H1 (cell line): Measurements from ENCODE around the gene RIF1. TPM values are rescaled to one million over a fixed set of nuclear protein-coding genes. Genes with fewer than 3 reads are reported as not detected.

Source experiments
- CTCF ChIA-PET: fragments of 300-600 bp; sonication (Branson Sonifier 250); formaldehyde crosslinking; loops from one replicate; lab custom pipeline; 2021; ENCODE audit not compliant: partially characterized antibody; lab: Charles Lee
- POLR2A ChIA-PET: fragments of 300-600 bp; sonication (Branson Sonifier 250); formaldehyde crosslinking; loops from one replicate; lab custom pipeline; 2021; ENCODE audit warnings: inconsistent platforms; ENCODE audit not compliant: partially characterized antibody; lab: Charles Lee
- DNase-seq, 2 experiments: peaks; one replicate each; pipeline versions ENCODE4 v3.0.0 to v3.0.0-alpha.2; 2010 to 2022; ENCODE audit warnings: low spot score in 2 of 2, low read depth in 1 of 2, mixed read lengths in 1 of 2
- FAIRE-seq: peaks from 2 replicates; lab custom pipeline; 2011; peaks lifted over from hg19 to GRCh38; lab: Jason Lieb, UNC
- H2AFZ ChIP-seq: 2 replicates; pipeline ENCODE4 v1.8.1; 2012; ENCODE audit warnings: low read length, inconsistent platforms
- H2AK5ac ChIP-seq: 2 replicates; pipeline ENCODE4 v1.6.1; 2013; ENCODE audit warnings: low read depth, low read length
- H2BK120ac ChIP-seq: replicated peaks from 2 replicates; pipeline ENCODE3; 2013; ENCODE audit warnings: low read depth, low read length, inconsistent platforms
- H2BK12ac ChIP-seq: 2 replicates; pipeline ENCODE4 v1.6.1; 2013; ENCODE audit warnings: low read depth, low read length
- H2BK15ac ChIP-seq: 2 replicates; pipeline ENCODE4 v1.6.1; 2013; ENCODE audit warnings: low read length
- H2BK20ac ChIP-seq: 2 replicates; pipeline ENCODE4 v1.6.1; 2013; ENCODE audit warnings: low read length
- H2BK5ac ChIP-seq: 2 replicates; pipeline ENCODE4 v1.6.1; 2013; ENCODE audit warnings: low read depth, low read length
- H3K14ac ChIP-seq: 2 replicates; pipeline ENCODE4 v1.6.1; 2013; ENCODE audit warnings: inconsistent platforms; ENCODE audit not compliant: insufficient read length
- H3K18ac ChIP-seq: 2 replicates; pipeline ENCODE4 v1.6.1; 2013; ENCODE audit warnings: low read length; ENCODE audit errors: extremely low read depth
- H3K23ac ChIP-seq: 2 replicates; pipeline ENCODE4 v1.6.1; 2013; ENCODE audit warnings: inconsistent platforms; ENCODE audit not compliant: insufficient read length
- H3K23me2 ChIP-seq: 2 replicates; pipeline ENCODE4 v1.6.1; 2013; ENCODE audit warnings: low read depth, low read length
- H3K27ac ChIP-seq: 2 replicates; pipeline ENCODE4 v1.6.1; 2011; ENCODE audit warnings: low read depth, low read length, inconsistent platforms
- H3K27me3 ChIP-seq, 4 experiments: replicated peaks in 1 of 4; 1 replicate in 1 of 4; 2 replicates in 3 of 4; pipeline versions ENCODE4 v1.6.1 to v1.8.1; 2011 to 2013; ENCODE audit warnings: low read length in 3 of 4, mild to moderate bottlenecking in 3 of 4, inconsistent platforms in 2 of 4, mixed read lengths in 2 of 4, moderate library complexity in 1 of 4; ENCODE audit not compliant: control insufficient read depth in 3 of 4, insufficient read depth in 3 of 4; ENCODE audit errors: extremely low read depth in 1 of 4
- H3K36me3 ChIP-seq, 4 experiments: 2 replicates each; pipeline versions ENCODE4 v1.6.1 to v1.8.1; 2011 to 2013; ENCODE audit warnings: mild to moderate bottlenecking in 4 of 4, low read length in 3 of 4, moderate library complexity in 2 of 4, control low read depth in 1 of 4, inconsistent platforms in 1 of 4; ENCODE audit not compliant: insufficient read depth in 4 of 4, control insufficient read depth in 2 of 4
- H3K4ac ChIP-seq: replicated peaks from 2 replicates; pipeline ENCODE3; 2013; ENCODE audit warnings: low read length, low read depth, mixed read lengths, inconsistent platforms; ENCODE audit not compliant: insufficient read length
- H3K4me1 ChIP-seq, 4 experiments: replicated peaks in 1 of 4; 1 replicate in 1 of 4; 2 replicates in 3 of 4; pipeline versions ENCODE4 v1.6.1 to v1.8.1; 2011 to 2013; ENCODE audit warnings: low read length in 3 of 4, inconsistent platforms in 2 of 4, mixed read lengths in 1 of 4; ENCODE audit not compliant: insufficient read depth in 4 of 4, control insufficient read depth in 3 of 4
- H3K4me2 ChIP-seq, 2 experiments: 2 replicates each; pipeline versions ENCODE4 v1.6.1 to v1.8.1; 2011 to 2013; ENCODE audit warnings: low read depth in 2 of 2, low read length in 2 of 2, control low read depth in 1 of 2, inconsistent platforms in 1 of 2, mild to moderate bottlenecking in 1 of 2; ENCODE audit not compliant: insufficient read depth in 1 of 2
- H3K4me3 ChIP-seq, 4 experiments: fragments of 200-600, 300-600 bp in 1 of 4; sonication (generic), shearing (Covaris generic), sonication (Bioruptor Twin) in 1 of 4; 2 replicates each; pipeline versions ENCODE4 v1.5.1 to v1.8.1; 2011 to 2016; ENCODE audit warnings: low read length in 4 of 4, low read depth in 3 of 4, control low read depth in 2 of 4, inconsistent platforms in 2 of 4, mild to moderate bottlenecking in 2 of 4, mixed read lengths in 1 of 4, moderate library complexity in 1 of 4; ENCODE audit not compliant: insufficient read depth in 2 of 4; ENCODE audit errors: extremely low read depth in 1 of 4
- H3K56ac ChIP-seq: replicated peaks from 2 replicates; pipeline ENCODE3; 2013; ENCODE audit warnings: low read depth, mild to moderate bottlenecking, mixed read lengths, low read length, inconsistent platforms; ENCODE audit not compliant: insufficient read length
- H3K79me1 ChIP-seq: 2 replicates; pipeline ENCODE4 v1.6.1; 2013; ENCODE audit warnings: low read depth, low read length, control low read depth
- H3K79me2 ChIP-seq, 2 experiments: 2 replicates each; pipeline versions ENCODE4 v1.6.1 to v1.8.1; 2012 to 2013; ENCODE audit warnings: low read length in 2 of 2, mild to moderate bottlenecking in 2 of 2, inconsistent platforms in 1 of 2; ENCODE audit not compliant: insufficient read depth in 2 of 2, control insufficient read depth in 1 of 2
- H3K9ac ChIP-seq, 4 experiments: replicated peaks in 1 of 4; 1 replicate in 1 of 4; 2 replicates in 3 of 4; pipeline versions ENCODE4 v1.6.1 to v1.8.1; 2011 to 2013; ENCODE audit warnings: low read depth in 3 of 4, low read length in 3 of 4, control low read depth in 2 of 4, mild to moderate bottlenecking in 2 of 4, moderate library complexity in 2 of 4, inconsistent platforms in 1 of 4; ENCODE audit errors: extremely low read depth in 1 of 4
- H3K9me3 ChIP-seq, 2 experiments: 2 replicates each; pipeline versions ENCODE4 v1.6.1 to v1.8.1; 2012 to 2013; ENCODE audit warnings: mild to moderate bottlenecking in 2 of 2, moderate library complexity in 2 of 2, control low read depth in 1 of 2, inconsistent platforms in 1 of 2, low read depth in 1 of 2, low read length in 1 of 2, mixed read lengths in 1 of 2; ENCODE audit not compliant: insufficient read depth in 2 of 2
- H4K20me1 ChIP-seq, 2 experiments: replicated peaks in 1 of 2; 2 replicates each; pipeline versions ENCODE3 to v1.8.1; 2011 to 2013; ENCODE audit warnings: inconsistent platforms in 2 of 2, low read length in 2 of 2, mild to moderate bottlenecking in 1 of 2; ENCODE audit not compliant: insufficient read depth in 2 of 2, control insufficient read depth in 1 of 2
- H4K5ac ChIP-seq: 2 replicates; pipeline ENCODE4 v1.6.1; 2013; ENCODE audit warnings: low read length, low read depth, mixed read lengths, inconsistent platforms; ENCODE audit not compliant: insufficient read length
- H4K8ac ChIP-seq: 2 replicates; pipeline ENCODE4 v1.8.0; 2013; ENCODE audit warnings: mild to moderate bottlenecking, moderate library complexity, low read length, inconsistent platforms; ENCODE audit not compliant: insufficient read depth; ENCODE audit errors: extremely low read depth
- H4K91ac ChIP-seq: replicated peaks from 2 replicates; pipeline ENCODE3; 2013; ENCODE audit warnings: low read length, mixed read lengths, inconsistent platforms; ENCODE audit not compliant: insufficient read length
- BCL11A ChIP-seq, 2 experiments: IDR thresholded peaks; one replicate each; pipeline ENCODE4 v1.6.1; 2011; ENCODE audit warnings: low read depth in 2 of 2, low read length in 2 of 2, mild to moderate bottlenecking in 2 of 2
- CBX5 ChIP-seq: fragments of 300-800, 300-1000 bp; sonication (generic); IDR thresholded peaks from 2 replicates; pipeline ENCODE4 v1.7.1; 2016; ENCODE audit warnings: antibody characterized with exemption, low read length, low read depth
- CHD2 ChIP-seq: IDR thresholded peaks from 2 replicates; pipeline ENCODE4 v1.6.1; 2012; ENCODE audit warnings: low read length, improper control_type of control experiment
- POU5F1 ChIP-seq: IDR thresholded peaks from 2 replicates; pipeline ENCODE4 v1.6.1; 2011; ENCODE audit warnings: low read depth, mild to moderate bottlenecking, low read length, moderate library complexity
- RAD21 ChIP-seq, 2 experiments: IDR thresholded peaks in 1 of 2; conservative IDR thresholded peaks in 1 of 2; 2 replicates each; pipeline ENCODE4 v1.6.1; 2011; ENCODE audit warnings: low read depth in 2 of 2, low read length in 2 of 2, improper control_type of control experiment in 1 of 2, inconsistent platforms in 1 of 2, mild to moderate bottlenecking in 1 of 2, moderate library complexity in 1 of 2
- SIRT6 ChIP-seq: IDR thresholded peaks from one replicate; pipeline ENCODE4 v1.7.1; 2012; ENCODE audit warnings: low read length, inconsistent platforms
- TAF1 ChIP-seq: IDR thresholded peaks from 2 replicates; pipeline ENCODE4 v1.6.1; 2011; ENCODE audit warnings: mild to moderate bottlenecking, low read depth, low read length
- USF2 ChIP-seq: IDR thresholded peaks from 2 replicates; pipeline ENCODE4 v1.6.1; 2011; ENCODE audit warnings: low read length, improper control_type of control experiment
- WGBS, 2 experiments: shearing (Covaris generic) in 1 of 2; methylation state at CpG; one replicate each; pipeline versions ENCODE4 v1.1.6 to v1.1.7; 2013 to 2015; ENCODE audit warnings: low lambda C conversion rate in 2 of 2, mixed read lengths in 2 of 2, inconsistent platforms in 1 of 2, low coverage in 1 of 2, missing lambda C conversion rate in 1 of 2; ENCODE audit not compliant: insufficient replicate concordance in 2 of 2, insufficient coverage in 1 of 2, insufficient read length in 1 of 2; ENCODE audit errors: extremely low coverage in 1 of 2, missing lambda C conversion rate in 1 of 2; 5-methylcytosine and 5-hydroxymethylcytosine counted together
- polyA plus RNA-seq, 7 experiments: library from polyadenylated mRNA; depleted of rRNA in 3 of 7; stranded (reverse) in 5 of 7; unstranded in 2 of 7; fragments of >200 nt in 5 of 7; fragments of 200-250 nt in 2 of 7; gene quantifications; 1 replicate in 5 of 7; 2 replicates in 1 of 7; 4 replicates in 1 of 7; pipeline versions ENCODE4 v1.2.1 to v1.2.3, GENCODE V29; 2011 to 2013; ENCODE audit warnings: missing spikeins in 2 of 7, mixed read lengths in 2 of 7
- total RNA-seq: library from RNA; stranded (reverse); fragmentation: NEBNext Ultra II Directional; extraction: Animal tissue kit (Norgen Biotek cat#: 25700); gene quantifications from 2 replicates; pipeline ENCODE4 v1.2.1, GENCODE V29; 2021

Gene RIF1
- total and polyA plus RNA-seq, 2 of the 8 experiments (the other 6 are each of a cell fraction or from before 2014, with no cell fraction given) = 9.5 to 104 TPM

- H3K18ac ChIP-seq = peak overlapping the region; percentile 75; the same call in 1 of the 2 replicates
- H2BK12ac ChIP-seq = peak overlapping the region; percentile 45; the same call in 1 of the 2 replicates
- H3K23ac ChIP-seq = no peak overlapping the region
- H3K79me1 ChIP-seq = no peaks in the 10 kb centered on the region; the same call in 1 of the 2 replicates
- peaks cover 9 to 40% of the 10 kb centered on the region in 2 experiments for H3K79me2 ChIP-seq
- peaks cover 3 to 26% (median 18%) of the 10 kb centered on the region in 4 experiments; a peak in 4 of 8 replicates for H3K36me3 ChIP-seq
- H2BK5ac ChIP-seq = peak overlapping the region; percentile 97
- H3K9ac ChIP-seq = no peak overlapping the region; a peak in 1 of 7 replicates
- no peak overlapping the region for H2BK15ac ChIP-seq
- 0 out of 2 replicates have a peak overlapping the region, but pooled peaks have one; percentile 9 for H2AK5ac ChIP-seq
- H3K14ac ChIP-seq = no peak overlapping the region
- POLR2A ChIA-PET = interaction anchor here (0.8 to 2.2 kb wide), 11 partner anchors 10 to 148 kb away, joined by 3 to 14 read pairs (median 5); partner anchors contain the start of genes NMI and RBM43
- H4K20me1 ChIP-seq = peaks cover 0 to 7% of the 10 kb centered on the region in 2 experiments
- no peaks in the 10 kb centered on the region; the same call in 1 of the 2 replicates for H3K23me2 ChIP-seq
- no peak overlapping the region for H3K4ac ChIP-seq
- H3K9me3 ChIP-seq = no peaks in the 10 kb centered on the region; a peak in 1 of 4 replicates
- peak overlapping the region; percentile 0 to 26; a peak in 1 of 4 replicates for H3K4me2 ChIP-seq
- FAIRE-seq (no peak), DNase-seq (peak; percentile 68 to 84)
- H4K5ac ChIP-seq = peak overlapping the region; percentile 63
- peak overlapping the region in 3 of 4 experiments; percentile 77 to 94 (median 88); a peak in 5 of 8 replicates for H3K4me3 ChIP-seq
- H3K4me1 ChIP-seq = peaks cover 0 to 7% (median 3%) of the 10 kb centered on the region in 4 experiments; a peak in 3 of 7 replicates
- H3K56ac ChIP-seq = no peak overlapping the region
- H2BK20ac ChIP-seq = peak overlapping the region; percentile 80; the same call in 1 of the 2 replicates
- 65% methylated on average over 19 of the region's 25 CpGs; no CpG with 5 or more reads in 1 of the 2 experiments for WGBS, 2 experiments
- CTCF ChIA-PET = interaction anchor here (1.1 to 1.4 kb wide), 3 partner anchors 28 to 164 kb away, joined by 3 to 4 read pairs (median 3); no protein-coding TSS in a partner anchor
- peak overlapping the region; percentile 6 for H2BK120ac ChIP-seq
- H3K27me3 ChIP-seq = no peaks in the 10 kb centered on the region
- H2AFZ ChIP-seq = no peak overlapping the region
- peak overlapping the region; percentile 75 for H4K91ac ChIP-seq
- peak overlapping the region; percentile 99; the same call in 1 of the 2 replicates for H3K27ac ChIP-seq
- no peak overlapping the region for H4K8ac ChIP-seq
- TF ChIP-seq POU5F1 (peak; percentile 61; the same call in 1 of the 2 replicates), USF2 (no peak), CHD2 (no peak), BCL11A (IDR thresholded peaks at IDR 0.05; ENCODE audit: low read depth in 2 of 2, low read length in 2 of 2) (no peak), SIRT6 (no peak), CBX5 (no peak), TAF1 (no peak), RAD21 (IDR thresholded peaks at IDR 0.05 in 1 of 2, conservative IDR thresholded peaks at IDR 0.05 in 1 of 2; ENCODE audit: low read depth in 2 of 2, low read length in 2 of 2) (0 out of 4 replicates have a peak, but pooled peaks have one; percentile 3 to 9)
These were observed 708 bp upstream of the RIF1 start for GRCh38 chr2:151408788-151409600.
